Fibroblast of peridontal ligament (primary cell): ENCODE measurements around the gene FGR.
"Not testable (repeated sequence)": the region's sequence is repeated elsewhere in the genome, so short reads cannot be mapped to it uniquely, and the experiment has no call there.

Experiments
- DNase-seq: peaks from one replicate; pipeline ENCODE4 v3.0.0-alpha.2; 2010; ENCODE audit errors: extremely low read depth

The FGR gene

GRCh38 chr1:27659497-27660299 lies 24.7 kb upstream of the FGR start:
- DNase-seq: peak; percentile 70

DNA sequence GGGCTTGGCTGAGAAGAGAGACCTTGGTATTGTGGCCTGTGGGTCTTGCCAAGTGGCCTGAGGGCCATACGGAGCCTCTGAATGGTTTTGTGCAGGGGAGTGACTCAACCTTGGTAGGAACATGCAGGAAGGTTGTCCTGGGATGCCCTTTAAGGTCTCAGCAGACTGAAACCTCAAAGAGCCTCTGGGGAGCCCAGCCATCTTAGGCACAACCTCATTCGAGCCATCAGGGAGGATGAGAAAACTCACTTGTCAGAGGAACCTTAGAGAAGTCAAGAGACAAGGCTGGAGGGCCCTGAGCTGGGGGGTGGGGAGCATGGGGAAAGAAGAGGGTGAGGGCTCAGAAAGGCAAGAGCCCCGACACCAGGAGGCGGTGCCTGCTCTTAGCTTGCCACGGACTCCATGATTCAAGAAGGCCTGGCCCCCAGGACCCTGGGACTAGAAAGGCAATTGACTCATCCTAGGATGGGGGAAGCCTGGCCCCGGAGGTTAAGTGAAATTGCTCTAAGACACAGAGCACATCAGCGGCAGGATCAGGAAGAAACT lies 24.0 kb upstream of the FGR start:
- DNase-seq: peak; percentile 68

DNA sequence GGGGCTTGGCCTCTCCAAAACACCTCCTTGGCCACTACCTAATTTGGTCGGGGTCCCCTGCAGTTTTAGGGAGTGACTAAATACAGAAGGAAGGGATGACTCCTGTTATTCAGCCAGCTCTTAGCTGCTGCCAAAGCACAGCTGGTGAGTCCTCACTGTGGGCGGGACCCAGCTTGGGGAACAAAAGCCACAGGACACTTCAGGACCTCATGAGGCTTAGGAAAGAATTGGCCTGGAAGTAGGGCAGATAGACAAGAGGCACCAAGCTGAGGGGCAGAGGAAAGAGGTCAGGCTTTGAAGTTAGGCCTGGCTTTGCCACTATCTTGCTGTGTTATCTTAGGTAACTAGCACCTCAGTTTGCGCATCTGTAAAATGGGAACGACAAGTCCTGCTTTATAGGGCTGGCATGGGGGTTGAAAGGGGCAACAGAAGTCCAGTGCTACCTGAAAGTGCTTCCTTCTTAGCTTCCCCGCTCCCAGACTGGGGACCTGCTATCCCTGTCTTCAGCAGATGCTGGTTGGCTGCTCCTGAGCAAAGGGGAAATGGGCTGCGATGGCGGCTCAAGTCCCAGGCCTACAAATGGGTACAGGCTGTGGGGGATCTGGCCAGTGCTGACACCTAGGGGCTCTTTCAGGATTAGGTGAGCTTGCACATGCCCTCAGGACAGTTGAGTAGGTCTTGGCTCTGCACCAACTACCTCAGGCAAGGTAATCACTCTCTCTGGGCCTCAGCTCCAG lies 21.3 kb upstream of the FGR start:
- DNase-seq: peak; percentile 69

- DNase-seq: no peak
Observed at GRCh38 chr1:27655151-27655937, 20.4 kb upstream of the FGR start.

- no peak for DNase-seq
Observed at GRCh38 chr1:27652111-27652864, 17.3 kb upstream of the FGR start.

DNA sequence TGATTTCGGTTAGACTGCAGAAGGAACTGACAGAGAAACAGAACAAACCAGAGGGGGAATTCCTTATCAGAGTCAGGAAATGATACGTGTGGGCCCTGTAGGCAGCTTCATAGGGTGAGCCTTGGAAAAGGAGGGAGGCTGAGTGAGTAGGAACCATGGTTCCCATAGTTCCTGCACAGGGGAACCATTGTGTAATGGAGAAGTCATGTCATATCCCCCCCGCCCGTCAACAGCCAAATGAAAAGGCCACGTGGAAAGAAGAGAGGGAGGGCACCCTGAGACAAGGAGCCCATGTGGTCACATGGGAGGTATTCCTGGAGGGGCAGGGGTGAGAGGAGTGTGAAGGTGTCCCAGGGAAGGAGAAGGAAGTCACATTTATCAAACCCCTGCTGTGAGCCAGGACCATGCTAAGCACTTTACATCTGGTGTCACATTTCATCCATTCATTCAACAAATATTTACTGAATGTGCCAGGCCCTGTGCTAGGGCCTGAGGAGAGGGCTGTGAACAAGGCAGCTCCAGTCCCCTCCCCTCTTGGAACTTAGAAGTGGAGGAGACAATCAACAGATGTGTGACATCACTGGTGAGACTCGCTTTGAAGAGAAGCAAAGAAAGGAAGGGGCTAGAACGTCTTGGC lies 15.7 kb upstream of the FGR start:
- DNase-seq: peak; percentile 58

GRCh38 chr1:27650171-27650538 lies 15.2 kb upstream of the FGR start:
- DNase-seq: peak; percentile 21

GRCh38 chr1:27649306-27649635 lies 14.3 kb upstream of the FGR start:
- no peak for DNase-seq

DNA sequence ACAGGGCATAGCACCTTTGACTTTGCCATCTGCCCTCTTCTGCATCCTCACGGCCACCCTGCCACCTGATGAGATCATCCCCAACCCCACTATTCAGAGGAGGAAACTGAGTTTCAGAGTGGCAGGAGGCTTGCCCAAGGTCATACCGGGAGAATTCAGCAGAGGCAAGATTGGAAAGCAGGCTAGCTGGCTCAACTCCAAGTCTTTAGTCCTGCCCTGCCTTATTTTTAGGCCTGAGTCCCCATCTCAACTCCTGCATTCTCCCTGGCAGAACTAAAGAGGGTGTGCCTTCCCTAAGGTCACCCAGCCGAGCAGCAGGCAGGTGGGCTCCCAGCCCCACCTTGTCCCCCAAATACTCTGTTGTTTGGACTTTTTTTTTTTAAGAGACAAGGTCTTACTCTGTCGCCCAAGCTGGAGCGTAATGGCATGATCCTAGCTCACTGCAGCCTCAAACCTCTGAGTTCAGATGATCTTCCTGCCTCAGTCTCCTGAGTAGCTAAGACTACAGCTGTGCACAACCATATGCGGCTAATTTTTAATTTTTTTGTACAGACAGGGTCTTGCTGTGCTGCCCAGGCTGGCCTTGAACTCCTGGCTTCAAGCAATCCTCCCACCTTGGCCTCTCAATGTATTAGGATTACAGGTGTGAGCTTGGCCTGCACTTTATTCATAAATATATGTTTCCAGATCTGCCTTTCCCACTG lies 13.8 kb upstream of the FGR start:
- DNase-seq: peak; percentile 48

DNA sequence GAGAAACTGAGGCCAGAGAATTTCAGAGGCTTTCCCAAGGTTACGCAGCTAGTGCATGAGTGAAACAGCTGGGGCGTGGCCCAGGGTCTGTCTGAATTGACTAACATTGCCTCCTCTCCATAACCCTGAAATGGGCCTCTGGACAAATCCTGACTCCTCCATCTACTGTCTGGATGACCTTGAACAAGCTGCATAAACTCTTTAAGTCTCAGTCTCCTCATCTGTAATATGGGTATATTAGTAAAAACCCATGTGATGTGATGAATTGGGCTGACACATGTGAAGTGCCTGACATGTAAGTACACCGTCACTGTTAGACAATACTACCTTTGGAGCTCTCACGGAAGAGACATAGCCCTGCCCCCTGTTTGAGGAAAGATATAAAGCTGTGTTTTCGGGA lies 12.3 kb upstream of the FGR start:
- DNase-seq: no peak

DNA sequence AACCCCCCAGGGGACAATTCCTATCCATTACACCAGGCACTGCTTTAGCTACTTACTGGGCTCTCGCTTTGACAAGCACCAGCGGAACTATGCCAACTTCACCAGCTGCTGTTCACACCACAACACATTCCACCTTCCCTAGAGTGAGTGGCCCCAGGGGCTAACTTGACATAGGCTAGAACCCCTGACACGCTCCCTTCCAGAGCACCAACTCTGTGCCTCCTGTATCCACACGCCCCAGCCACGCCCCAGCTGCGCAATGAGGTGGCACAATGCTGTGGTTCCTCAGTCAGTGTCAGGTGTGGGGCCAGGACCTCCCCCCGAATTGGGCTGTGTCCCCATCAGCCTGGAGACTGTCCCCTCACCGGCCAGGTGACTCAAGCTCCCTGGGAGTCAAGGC lies 11.7 kb upstream of the FGR start:
- no peak for DNase-seq

DNA sequence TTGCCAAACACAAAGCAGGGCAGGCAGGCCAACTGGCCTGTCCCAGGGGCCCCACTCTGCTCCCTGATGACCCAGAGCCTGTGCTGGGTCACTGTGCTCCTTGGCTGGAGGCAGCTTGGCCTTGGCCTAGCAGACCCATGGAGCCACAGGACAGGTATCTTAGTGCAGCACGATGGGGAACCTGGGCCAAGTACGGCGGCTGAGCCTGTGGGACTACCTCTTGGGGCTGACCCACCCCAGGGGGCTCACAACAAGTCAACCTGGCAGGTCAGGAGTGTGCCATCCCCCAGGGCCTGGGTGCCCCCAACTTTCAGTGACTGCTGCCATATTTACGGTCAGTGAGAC lies 10.1 kb upstream of the FGR start:
- no peak for DNase-seq

GRCh38 chr1:27644369-27645070 lies 9.5 kb upstream of the FGR start:
- DNase-seq: no peak

DNA sequence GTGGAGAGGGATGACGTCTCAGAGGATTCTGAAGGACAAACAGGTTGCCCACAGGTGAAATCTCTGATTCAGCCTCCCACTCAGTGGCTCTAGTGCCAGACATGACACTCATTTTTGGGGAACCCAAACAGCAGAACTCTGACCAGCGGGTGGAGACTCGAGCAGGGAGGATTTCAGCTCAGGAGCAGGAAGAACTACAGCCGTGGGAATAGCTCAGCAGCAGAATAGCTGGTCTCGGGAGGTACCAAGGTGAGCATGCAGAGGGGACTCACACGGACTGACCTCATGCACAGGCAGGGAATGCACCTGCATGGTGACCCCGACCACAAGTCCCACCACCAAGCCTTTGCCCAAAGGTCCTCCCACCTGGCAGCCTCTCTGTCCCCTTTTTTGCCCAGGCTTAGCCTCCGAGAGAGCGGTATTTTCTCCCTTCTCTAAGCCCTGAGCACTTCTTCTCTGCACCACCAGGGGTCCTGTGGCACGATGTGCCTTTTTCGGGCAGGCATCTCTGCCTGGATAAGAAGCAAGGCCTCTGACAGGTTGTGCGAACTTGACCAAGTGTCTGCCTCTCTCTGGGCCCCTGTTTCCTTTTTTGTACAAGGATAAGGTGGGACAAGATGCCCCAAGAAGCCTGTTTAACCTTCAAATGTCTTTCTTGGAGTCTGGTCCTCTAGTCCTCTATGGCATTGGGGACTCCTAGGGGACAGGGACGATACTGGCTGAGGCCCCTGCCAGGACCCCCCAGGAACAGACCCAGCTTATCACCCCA lies 8.8 kb upstream of the FGR start:
- DNase-seq: peak; percentile 57

- not testable (repeated sequence) for DNase-seq
Observed at GRCh38 chr1:27640514-27640913, 5.5 kb upstream of the FGR start.

GRCh38 chr1:27638805-27639204 lies 3.8 kb upstream of the FGR start:
- no peak for DNase-seq

DNA sequence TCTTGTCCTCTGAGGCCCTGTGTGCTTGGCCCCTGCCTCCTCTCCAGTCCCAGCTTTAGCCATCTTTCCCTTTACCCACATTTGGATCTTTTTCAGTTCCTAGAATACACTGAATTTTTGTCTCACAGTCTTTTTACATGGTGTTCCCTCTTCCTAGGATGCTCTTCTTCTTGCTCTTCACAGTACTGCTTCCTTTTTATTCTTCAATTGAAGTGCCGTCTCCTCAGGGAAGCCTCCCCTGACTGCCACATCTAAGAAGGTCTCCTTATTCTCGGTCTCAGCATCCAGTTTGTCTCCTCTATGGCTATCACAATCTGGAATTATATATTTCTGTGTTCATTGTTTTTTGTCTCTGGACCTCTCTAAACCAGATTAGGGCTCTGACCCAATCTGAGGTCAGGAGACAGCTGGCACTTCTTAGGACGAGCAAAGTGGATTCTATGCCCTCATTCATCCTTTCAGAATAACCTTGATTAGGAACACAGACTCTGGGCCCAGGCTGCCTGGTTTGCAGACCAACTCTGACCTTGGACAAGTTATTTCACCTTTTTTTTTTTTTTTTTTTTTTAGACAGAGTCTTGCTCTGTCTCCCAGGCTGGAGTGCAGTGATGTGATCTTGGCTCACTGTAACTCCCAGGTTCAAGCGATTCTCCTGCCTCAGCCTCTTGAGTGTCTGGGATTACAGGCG lies 3.2 kb upstream of the FGR start:
- DNase-seq: no peak

DNA sequence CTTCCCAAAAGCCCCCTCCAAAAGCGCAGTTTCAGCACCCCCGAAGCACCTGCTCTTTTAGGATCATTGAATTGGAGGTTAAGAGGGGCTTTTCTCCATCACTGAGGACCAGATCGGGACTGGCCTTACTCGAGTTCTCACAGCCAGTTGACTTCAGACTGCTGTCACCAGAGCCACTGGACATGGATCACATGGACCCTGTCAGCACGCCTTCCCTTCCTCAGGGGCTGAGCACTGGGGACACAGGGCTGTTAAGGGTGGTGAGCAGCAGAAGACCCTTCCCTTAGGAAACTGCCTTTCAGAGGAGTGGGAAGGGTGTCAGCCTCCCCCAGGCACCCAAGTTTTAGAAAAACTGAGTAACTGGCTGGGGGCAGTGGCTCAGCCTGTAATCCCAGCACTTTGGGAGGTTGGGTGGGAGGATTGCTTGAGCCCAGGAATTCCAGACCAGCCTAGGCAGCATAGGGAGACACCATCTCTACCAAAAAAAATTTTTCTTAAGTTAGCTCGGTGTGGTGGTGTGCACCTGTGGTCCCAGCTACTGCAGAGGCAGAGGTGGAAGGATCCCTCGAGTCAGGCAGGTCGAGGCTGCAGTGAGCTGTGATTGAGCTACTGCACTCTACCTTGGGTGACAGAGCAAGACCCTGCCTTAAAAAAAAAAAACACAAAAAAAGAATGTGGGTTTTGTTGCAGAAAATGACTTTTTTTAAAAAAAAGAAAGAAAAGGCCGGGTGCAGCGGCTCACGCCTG lies 584 bp upstream of the FGR start:
- no peak for DNase-seq
